Vagina (tissue), 2 donors: ENCODE results near the gene PAWR. TPM values are rescaled to one million over a fixed set of nuclear protein-coding genes. Genes with fewer than 3 reads are reported as not detected.

Experiments used
- DNase-seq, 2 donors: peaks; one replicate each; pipeline ENCODE4 v3.0.0-alpha.2; 2017; ENCODE audit errors: extremely low spot score in 2 of 2
- H3K27ac ChIP-seq: fragments of 200-600 bp; sonication (generic); one replicate; pipeline ENCODE4 v1.5.1; 2019
- H3K27me3 ChIP-seq: fragments of 200-600 bp; sonication (generic); one replicate; pipeline ENCODE4 v1.5.1; 2019
- H3K36me3 ChIP-seq, 2 donors: fragments of 200-600 bp; sonication (generic); one replicate each; pipeline ENCODE4 v1.5.1; 2017 to 2019
- H3K4me1 ChIP-seq: fragments of 200-600 bp; sonication (generic); one replicate; pipeline ENCODE4 v1.5.1; 2019
- H3K4me3 ChIP-seq, 2 donors: fragments of 200-600 bp; sonication (generic); 1 replicate in 1 of 2; 2 replicates in 1 of 2; pipeline ENCODE4 v1.5.1; 2016 to 2019
- H3K9me3 ChIP-seq: fragments of 200-600 bp; sonication (generic); one replicate; pipeline ENCODE4 v1.5.1; 2019
- CTCF ChIP-seq, 3 experiments: fragments of 450-650 bp in 2 of 3; fragments of 200-600 bp in 1 of 3; sonication (generic) in 1 of 3; IDR thresholded peaks; one replicate each; pipeline ENCODE4 v1.5.1; 2017 to 2019; ENCODE audit warnings: antibody characterized with exemption in 3 of 3, mild to moderate bottlenecking in 2 of 3, moderate library complexity in 2 of 3
- POLR2A ChIP-seq, 2 donors: fragments of 450-650 bp; IDR thresholded peaks; one replicate each; pipeline ENCODE4 v1.6.1; 2017; ENCODE audit warnings: antibody characterized with exemption in 2 of 2, mild to moderate bottlenecking in 2 of 2, moderate library complexity in 2 of 2
- POLR2AphosphoS5 ChIP-seq, 2 donors: sonication (generic); formaldehyde crosslinking; IDR thresholded peaks; one replicate each; pipeline ENCODE4 v1.9.0; 2017; ENCODE audit warnings: antibody characterized with exemption in 2 of 2, mild to moderate bottlenecking in 2 of 2, low read depth in 1 of 2; ENCODE audit not compliant: insufficient read depth in 1 of 2
- intact Hi-C: fragments of 100-400 bp; cut with DNase I; formaldehyde crosslinking; loops from one replicate; pipeline ENCODE4 v1.15.1; 2023
- total RNA-seq: library from RNA; depleted of rRNA; stranded (reverse); fragments of >200 nt; gene quantifications from one replicate; pipeline ENCODE4 v1.2.3, GENCODE V29; 2016

PAWR gene
- total RNA-seq, 1 donor from 2014 or later, result 103 TPM

- no peak overlapping the region for H3K4me3 ChIP-seq
- H3K27me3 ChIP-seq, result no peaks in the 10 kb centered on the region
- H3K9me3 ChIP-seq, result no peaks in the 10 kb centered on the region
- DNase-seq, result no peak
- H3K4me1 ChIP-seq, result no peaks in the 10 kb centered on the region
- H3K36me3 ChIP-seq, result no peaks in the 10 kb centered on the region
- intact Hi-C loops, result no loop called here
- no peak for TF ChIP-seq CTCF (IDR thresholded peaks at IDR 0.05)
- no peak for TF ChIP-seq POLR2A (IDR thresholded peaks at IDR 0.05)
- no peak for TF ChIP-seq POLR2AphosphoS5 (IDR thresholded peaks at IDR 0.05; ENCODE audit: insufficient read depth in 1 of 2, low read depth in 1 of 2)
- H3K27ac ChIP-seq, result no peak overlapping the region
Observed at GRCh38 chr12:79706156-79706555, 15.4 kb upstream of the PAWR start.

- H3K9me3 ChIP-seq, result no peaks in the 10 kb centered on the region
- no peaks in the 10 kb centered on the region for H3K27me3 ChIP-seq
- no peak for DNase-seq
- TF ChIP-seq CTCF (IDR thresholded peaks at IDR 0.05), result no peak
- no peak for TF ChIP-seq POLR2A (IDR thresholded peaks at IDR 0.05)
- TF ChIP-seq POLR2AphosphoS5 (IDR thresholded peaks at IDR 0.05; ENCODE audit: insufficient read depth in 1 of 2, low read depth in 1 of 2), result no peak
- no peak overlapping the region for H3K27ac ChIP-seq
- no peaks in the 10 kb centered on the region for H3K4me1 ChIP-seq
- intact Hi-C loops, result no loop called here
- no peaks in the 10 kb centered on the region for H3K36me3 ChIP-seq
- no peak overlapping the region for H3K4me3 ChIP-seq
Observed at GRCh38 chr12:79698966-79699365, 8.2 kb upstream of the PAWR start.

GRCh38 chr12:79696416-79696815 lies 5.7 kb upstream of the PAWR start:
- no peak for TF ChIP-seq CTCF (IDR thresholded peaks at IDR 0.05)
- no peak for TF ChIP-seq POLR2A (IDR thresholded peaks at IDR 0.05)
- TF ChIP-seq POLR2AphosphoS5 (IDR thresholded peaks at IDR 0.05; ENCODE audit: insufficient read depth in 1 of 2, low read depth in 1 of 2), result no peak
- intact Hi-C loops, result no loop called here
- no peaks in the 10 kb centered on the region for H3K9me3 ChIP-seq
- H3K27me3 ChIP-seq, result no peaks in the 10 kb centered on the region
- no peaks in the 10 kb centered on the region for H3K4me1 ChIP-seq
- no peaks in the 10 kb centered on the region for H3K36me3 ChIP-seq
- no peak overlapping the region for H3K27ac ChIP-seq
- no peak for DNase-seq
- H3K4me3 ChIP-seq, result no peak overlapping the region

- no peak for DNase-seq
- intact Hi-C loops, result loop anchor here (5.0 kb wide), 1 partner anchor 141 kb away; no protein-coding TSS in a partner anchor
- H3K4me3 ChIP-seq, result no peak overlapping the region
- H3K9me3 ChIP-seq, result no peaks in the 10 kb centered on the region
- H3K27ac ChIP-seq, result no peak overlapping the region
- H3K27me3 ChIP-seq, result no peaks in the 10 kb centered on the region
- TF ChIP-seq POLR2AphosphoS5 (IDR thresholded peaks at IDR 0.05; ENCODE audit: insufficient read depth in 1 of 2, low read depth in 1 of 2) (no peak), POLR2A (IDR thresholded peaks at IDR 0.05) (no peak), CTCF (IDR thresholded peaks at IDR 0.05) (no peak)
- H3K4me1 ChIP-seq, result no peaks in the 10 kb centered on the region
- no peaks in the 10 kb centered on the region for H3K36me3 ChIP-seq
Observed at GRCh38 chr12:79692860-79693577, 2.3 kb upstream of the PAWR start.

- H3K4me3 ChIP-seq, result peak overlapping the region; percentile 92 to 99
- no peak for DNase-seq
- H3K4me1 ChIP-seq, result peaks cover 5% of the 10 kb centered on the region
- H3K36me3 ChIP-seq, result no peaks in the 10 kb centered on the region
- intact Hi-C loops, result loop anchor here (5.0 kb wide), 1 partner anchor 139 kb away; no protein-coding TSS in a partner anchor
- TF ChIP-seq POLR2AphosphoS5 (IDR thresholded peaks at IDR 0.05; ENCODE audit: insufficient read depth in 1 of 2, low read depth in 1 of 2) (no peak), CTCF (IDR thresholded peaks at IDR 0.05) (no peak)
- no peaks in the 10 kb centered on the region for H3K9me3 ChIP-seq
- no peaks in the 10 kb centered on the region for H3K27me3 ChIP-seq
- peak overlapping the region; percentile 95 for H3K27ac ChIP-seq
Observed at GRCh38 chr12:79691511-79692248, 916 bp upstream of the PAWR start.
